Chondrocyte (in vitro differentiated cells): ENCODE results near the gene PYGM. TPM values are rescaled to one million over a fixed set of nuclear protein-coding genes. Genes with fewer than 3 reads are reported as not detected.
A peak's percentile ranks its signal among the peaks of the same experiment; 100 is the strongest.

Experiments
- DNase-seq: peaks from one replicate; pipeline ENCODE4 v3.0.0; 2021; ENCODE audit warnings: mixed read lengths, low spot score
- H3K27ac Mint-ChIP-seq: one replicate; pipeline ENCODE4 v1.8.0; 2021; ENCODE audit warnings: mild to moderate bottlenecking, moderate library complexity, mixed read lengths; ENCODE audit not compliant: unreplicated experiment
- H3K27me3 Mint-ChIP-seq: 2 replicates; pipeline ENCODE4 v1.8.0; 2021; ENCODE audit warnings: low read depth, mixed read lengths
- H3K36me3 Mint-ChIP-seq: 2 replicates; pipeline ENCODE4 v1.8.0; 2021; ENCODE audit warnings: low read depth, mixed read lengths
- H3K4me1 Mint-ChIP-seq: 2 replicates; pipeline ENCODE4 v1.8.0; 2021; ENCODE audit warnings: low read depth, mild to moderate bottlenecking, mixed read lengths
- H3K4me3 Mint-ChIP-seq: one replicate; pipeline ENCODE4 v1.8.0; 2021; ENCODE audit warnings: mild to moderate bottlenecking, moderate library complexity, mixed read lengths; ENCODE audit not compliant: unreplicated experiment
- H3K9me3 Mint-ChIP-seq: 2 replicates; pipeline ENCODE4 v1.8.0; 2021; ENCODE audit warnings: low read depth, mixed read lengths
- total RNA-seq: library from RNA; stranded (reverse); gene quantifications from 3 replicates; pipeline ENCODE4 v1.2.1, GENCODE V29; 2021
- TF ChIP-seq, protein P1 (sequence below): fragments of 200-600 bp; sonication (generic); IDR thresholded peaks from 2 replicates; pipeline ENCODE4 v1.5.0; 2021; ENCODE audit warnings: antibody characterized with exemption, mild to moderate bottlenecking, moderate library complexity

Gene PYGM
- total RNA-seq, 1 donor from 2014 or later = 1.6 TPM

DNA sequence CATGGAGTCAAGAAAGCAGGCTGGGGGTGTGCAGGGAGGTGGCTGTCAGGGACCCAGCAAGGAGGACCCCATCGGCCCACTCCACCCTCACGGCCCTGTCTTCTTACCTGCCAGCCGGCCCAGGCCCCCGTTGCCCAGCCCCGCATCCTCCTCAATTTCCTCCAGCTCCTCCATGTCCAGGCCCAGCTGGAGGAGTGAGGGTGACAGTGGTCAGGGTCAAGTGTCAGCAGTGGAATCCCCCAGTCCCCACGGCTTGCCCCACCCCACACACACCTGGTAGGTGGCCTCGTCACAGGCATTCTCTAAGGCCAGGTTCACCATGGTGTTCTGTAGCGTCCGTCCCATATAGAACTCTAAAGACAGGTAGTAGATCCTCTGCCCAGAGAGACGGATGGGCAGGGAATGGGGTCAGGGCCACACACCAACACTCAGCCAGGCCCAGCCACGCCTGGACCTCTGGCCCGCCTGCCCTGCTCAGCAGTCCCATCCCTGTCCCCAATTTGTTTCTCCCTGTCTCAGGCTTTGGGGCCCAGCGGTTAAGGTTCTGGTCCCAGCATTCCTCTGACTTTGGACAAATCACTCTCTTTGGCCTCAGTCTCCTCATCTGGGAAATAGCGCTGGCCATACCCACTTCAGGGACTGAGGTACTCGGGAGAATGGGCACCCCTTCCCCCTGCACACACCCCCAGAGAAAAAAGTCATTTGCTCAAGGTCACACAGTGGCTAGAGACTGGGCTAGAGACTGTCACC lies 1.3 kb downstream of the PYGM start:
- Mint-ChIP-seq H3K9me3 (no peaks in the 10 kb centered on the region), H3K4me1 (peaks cover 29% of the 10 kb centered on the region), H3K36me3 (peaks cover 9% of the 10 kb centered on the region), H3K27me3 (no peaks in the 10 kb centered on the region), H3K27ac (no peak overlapping the region), H3K4me3 (no peak overlapping the region)
- TF ChIP-seq, protein P1, sequence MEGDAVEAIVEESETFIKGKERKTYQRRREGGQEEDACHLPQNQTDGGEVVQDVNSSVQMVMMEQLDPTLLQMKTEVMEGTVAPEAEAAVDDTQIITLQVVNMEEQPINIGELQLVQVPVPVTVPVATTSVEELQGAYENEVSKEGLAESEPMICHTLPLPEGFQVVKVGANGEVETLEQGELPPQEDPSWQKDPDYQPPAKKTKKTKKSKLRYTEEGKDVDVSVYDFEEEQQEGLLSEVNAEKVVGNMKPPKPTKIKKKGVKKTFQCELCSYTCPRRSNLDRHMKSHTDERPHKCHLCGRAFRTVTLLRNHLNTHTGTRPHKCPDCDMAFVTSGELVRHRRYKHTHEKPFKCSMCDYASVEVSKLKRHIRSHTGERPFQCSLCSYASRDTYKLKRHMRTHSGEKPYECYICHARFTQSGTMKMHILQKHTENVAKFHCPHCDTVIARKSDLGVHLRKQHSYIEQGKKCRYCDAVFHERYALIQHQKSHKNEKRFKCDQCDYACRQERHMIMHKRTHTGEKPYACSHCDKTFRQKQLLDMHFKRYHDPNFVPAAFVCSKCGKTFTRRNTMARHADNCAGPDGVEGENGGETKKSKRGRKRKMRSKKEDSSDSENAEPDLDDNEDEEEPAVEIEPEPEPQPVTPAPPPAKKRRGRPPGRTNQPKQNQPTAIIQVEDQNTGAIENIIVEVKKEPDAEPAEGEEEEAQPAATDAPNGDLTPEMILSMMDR = no peak
- peak; percentile 77 for DNase-seq

- Mint-ChIP-seq H3K4me1 (peaks cover 24% of the 10 kb centered on the region), H3K9me3 (no peaks in the 10 kb centered on the region), H3K27ac (no peak overlapping the region), H3K27me3 (no peaks in the 10 kb centered on the region), H3K36me3 (peaks cover 5% of the 10 kb centered on the region), H3K4me3 (no peak overlapping the region)
- peak; percentile 75 for DNase-seq
- TF ChIP-seq, protein P1 = no peak
Observed at GRCh38 chr11:64757549-64758329, 2.0 kb downstream of the PYGM start.

DNA sequence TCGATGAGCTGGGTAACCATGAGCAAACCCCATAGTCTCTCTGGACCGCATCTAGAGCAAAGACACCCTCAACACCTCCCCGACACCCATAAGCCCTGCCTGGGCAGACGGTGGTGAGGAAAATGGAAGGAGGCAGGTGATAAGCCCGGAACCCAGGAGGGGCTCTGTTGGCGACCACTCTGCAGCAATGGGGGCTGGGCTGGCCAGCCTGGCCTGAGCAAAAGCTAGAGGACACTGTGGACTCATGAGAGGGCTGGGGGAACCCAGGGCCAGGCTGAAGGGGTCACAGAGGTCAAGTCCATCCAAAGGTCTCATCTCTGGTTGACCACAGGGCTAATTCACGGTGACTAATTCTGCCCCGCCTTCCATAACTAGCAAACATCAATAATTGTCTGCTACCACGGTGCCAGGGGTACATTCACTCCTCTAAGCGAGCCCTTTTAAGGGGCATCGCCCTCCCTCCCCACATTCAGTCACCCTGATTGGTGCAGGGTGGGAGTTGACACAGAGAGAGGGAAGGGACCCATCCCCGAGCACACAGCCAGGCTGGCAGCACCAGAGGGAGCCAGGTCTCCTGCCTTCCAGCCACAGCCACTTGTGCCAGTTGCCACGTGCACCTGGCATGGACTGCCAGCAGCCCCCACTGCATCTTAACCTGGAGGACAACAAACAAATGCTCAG lies 4.0 kb downstream of the PYGM start:
- Mint-ChIP-seq H3K4me3 (no peak overlapping the region), H3K27me3 (no peaks in the 10 kb centered on the region), H3K36me3 (no peaks in the 10 kb centered on the region), H3K9me3 (no peaks in the 10 kb centered on the region), H3K27ac (no peak overlapping the region), H3K4me1 (peaks cover 16% of the 10 kb centered on the region)
- TF ChIP-seq, protein P1 = no peak
- peak; percentile 74 for DNase-seq

DNA sequence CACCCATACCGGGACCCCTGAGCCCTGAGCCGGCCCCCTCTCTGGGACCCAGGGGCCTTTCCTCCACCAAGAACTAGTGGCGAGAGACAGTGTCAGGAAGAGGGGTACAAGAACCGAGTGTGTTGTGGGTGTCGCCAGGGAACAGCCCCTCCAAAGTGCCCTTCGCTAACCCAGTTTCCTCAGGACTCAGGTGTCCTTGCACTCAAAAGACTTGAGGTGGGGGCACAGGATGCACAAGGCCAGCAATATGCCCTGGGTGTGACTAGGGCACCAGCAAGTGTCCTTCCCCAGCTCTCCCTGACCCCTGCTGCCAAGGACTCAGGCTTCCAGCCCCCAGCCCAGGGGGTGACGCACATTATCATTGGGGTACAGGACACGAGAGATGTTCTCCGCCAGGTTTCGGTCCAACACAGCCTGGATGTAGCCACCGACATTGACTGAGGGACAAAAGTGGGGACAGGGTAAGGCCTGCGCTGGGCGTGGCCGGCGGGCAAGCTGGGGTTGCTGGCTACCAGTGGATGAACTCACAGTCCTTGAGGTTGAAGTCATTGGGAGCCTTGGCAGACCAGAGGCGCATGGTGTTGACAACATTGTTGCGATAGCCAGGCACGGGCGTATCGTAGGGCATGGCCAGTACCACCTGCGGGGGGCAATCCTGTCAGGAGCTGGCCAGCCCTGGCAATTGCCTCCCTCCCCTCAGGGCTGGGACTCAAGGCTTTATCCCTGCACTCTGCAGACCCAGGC lies 4.7 kb downstream of the PYGM start:
- Mint-ChIP-seq H3K27ac (no peak overlapping the region), H3K27me3 (no peaks in the 10 kb centered on the region), H3K4me3 (no peak overlapping the region), H3K9me3 (no peaks in the 10 kb centered on the region), H3K4me1 (peaks cover 9% of the 10 kb centered on the region), H3K36me3 (no peaks in the 10 kb centered on the region)
- DNase-seq = peak; percentile 73
- TF ChIP-seq, protein P1 = no peak
